ENCODE data around the gene RPL10. TPM values are rescaled to one million over a fixed set of nuclear protein-coding genes. Genes with fewer than 3 reads are reported as not detected.

Gene RPL10
- total and polyA plus RNA-seq, 9 of the 15 experiments (the other 6 are each of a cell fraction or from before 2014, with no cell fraction given): 3,774 to 7,600 (median 5,014) TPM

DNA sequence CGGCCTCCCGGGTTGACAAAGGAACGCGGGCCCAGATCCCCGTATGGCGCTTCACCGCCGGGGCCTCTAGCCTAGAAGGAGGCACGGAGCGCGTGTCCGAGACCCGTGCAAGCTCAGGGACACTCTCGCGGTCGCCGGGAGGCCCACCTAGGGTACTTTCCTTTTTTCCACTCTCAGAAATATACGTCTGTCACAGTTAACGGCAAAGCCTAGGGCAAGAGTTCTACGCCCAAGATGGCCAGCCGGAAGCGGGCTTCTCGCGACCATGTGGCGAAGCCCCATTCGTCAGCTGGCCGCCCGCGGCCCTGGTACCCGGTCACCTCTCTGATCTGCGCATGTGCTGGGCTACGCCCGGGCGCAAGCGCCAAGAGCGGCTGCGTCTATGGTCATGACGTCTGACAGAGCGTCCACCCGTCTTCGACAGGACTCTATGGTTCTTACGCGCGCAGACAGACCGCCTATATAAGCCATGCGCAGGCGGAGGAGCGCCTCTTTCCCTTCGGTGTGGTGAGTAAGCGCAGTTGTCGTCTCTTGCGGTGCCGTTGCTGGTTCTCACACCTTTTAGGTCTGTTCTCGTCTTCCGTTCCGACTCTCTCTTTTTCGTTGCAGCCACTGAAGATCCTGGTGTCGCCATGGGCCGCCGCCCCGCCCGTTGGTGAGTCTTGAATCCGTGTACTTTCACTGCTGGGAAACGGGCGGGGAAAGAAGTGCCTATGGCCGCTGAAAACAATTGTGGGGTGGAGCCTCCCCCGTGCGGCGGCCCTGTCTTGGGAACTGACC, at the start of gene RPL10 (continued):
- TF ChIP-seq NCOA4 (IDR thresholded peaks at IDR 0.05; ENCODE audit: partially characterized antibody): no peak
- TF ChIP-seq CBX1 (IDR thresholded peaks at IDR 0.05; ENCODE audit: low read depth): peak; percentile 97; the same call in 1 of the 2 replicates
- no peak for TF ChIP-seq ZNF707 (CRISPR knock-in tag; conservative IDR thresholded peaks at IDR 0.05)
- no peak for TF ChIP-seq NUFIP1 (IDR thresholded peaks at IDR 0.05; ENCODE audit: partially characterized antibody)
- 0 out of 2 replicates have a peak, but pooled peaks have one; percentile 5 for TF ChIP-seq MAFF (IDR thresholded peaks at IDR 0.05; ENCODE audit: low read length)
- TF ChIP-seq, protein P1, sequence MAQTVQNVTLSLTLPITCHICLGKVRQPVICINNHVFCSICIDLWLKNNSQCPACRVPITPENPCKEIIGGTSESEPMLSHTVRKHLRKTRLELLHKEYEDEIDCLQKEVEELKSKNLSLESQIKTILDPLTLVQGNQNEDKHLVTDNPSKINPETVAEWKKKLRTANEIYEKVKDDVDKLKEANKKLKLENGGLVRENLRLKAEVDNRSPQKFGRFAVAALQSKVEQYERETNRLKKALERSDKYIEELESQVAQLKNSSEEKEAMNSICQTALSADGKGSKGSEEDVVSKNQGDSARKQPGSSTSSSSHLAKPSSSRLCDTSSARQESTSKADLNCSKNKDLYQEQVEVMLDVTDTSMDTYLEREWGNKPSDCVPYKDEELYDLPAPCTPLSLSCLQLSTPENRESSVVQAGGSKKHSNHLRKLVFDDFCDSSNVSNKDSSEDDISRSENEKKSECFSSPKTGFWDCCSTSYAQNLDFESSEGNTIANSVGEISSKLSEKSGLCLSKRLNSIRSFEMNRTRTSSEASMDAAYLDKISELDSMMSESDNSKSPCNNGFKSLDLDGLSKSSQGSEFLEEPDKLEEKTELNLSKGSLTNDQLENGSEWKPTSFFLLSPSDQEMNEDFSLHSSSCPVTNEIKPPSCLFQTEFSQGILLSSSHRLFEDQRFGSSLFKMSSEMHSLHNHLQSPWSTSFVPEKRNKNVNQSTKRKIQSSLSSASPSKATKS (CRISPR knock-in tag; IDR thresholded peaks at IDR 0.05): no peak
- no peak for TF ChIP-seq NFE2L1 (tag; IDR thresholded peaks at IDR 0.05; ENCODE audit: borderline replicate concordance, low read depth)
- peak; percentile 89 for TF ChIP-seq FOXK1 (CRISPR knock-in tag; IDR thresholded peaks at IDR 0.05; ENCODE audit: borderline replicate concordance)
- TF ChIP-seq NFIC (IDR thresholded peaks at IDR 0.05): peak; percentile 72
- no peak for TF ChIP-seq ZNF197 (CRISPR knock-in tag; IDR thresholded peaks at IDR 0.05; ENCODE audit: low read depth)
- peak; percentile 44 for TF ChIP-seq PHF20 (IDR thresholded peaks at IDR 0.05; ENCODE audit: partially characterized antibody)
- TF ChIP-seq CHD2 (IDR thresholded peaks at IDR 0.05; ENCODE audit: low read depth, low read length): peak; percentile 42; the same call in 1 of the 2 replicates
- peak; percentile 79 for TF ChIP-seq NELFE (IDR thresholded peaks at IDR 0.05; ENCODE audit: insufficient read depth, insufficient read length)
- no peak for TF ChIP-seq BACH1 (tag; IDR thresholded peaks at IDR 0.05)
- 0 out of 2 replicates have a peak, but pooled peaks have one; percentile 19 for TF ChIP-seq SIN3B (IDR thresholded peaks at IDR 0.05; ENCODE audit: low read depth)
- peak; percentile 55 for TF ChIP-seq FOSL1 (tag; conservative IDR thresholded peaks at IDR 0.05)
- no peak for TF ChIP-seq NFATC3 (IDR thresholded peaks at IDR 0.05)
- TF ChIP-seq BRD4 (IDR thresholded peaks at IDR 0.05): peak; percentile 34; the same call in 1 of the 2 replicates
- TF ChIP-seq MLLT1 (IDR thresholded peaks at IDR 0.05): peak; percentile 93 to 97
- no peak for TF ChIP-seq SMARCA5 (IDR thresholded peaks at IDR 0.05)
- TF ChIP-seq MXD1 (CRISPR knock-in tag; IDR thresholded peaks at IDR 0.05; ENCODE audit: borderline replicate concordance, poor library complexity, severe bottlenecking): no peak
- no peak for TF ChIP-seq MCM7 (IDR thresholded peaks at IDR 0.05)
- peak; percentile 22; the same call in 1 of the 2 replicates for TF ChIP-seq NFE2 (IDR thresholded peaks at IDR 0.05; ENCODE audit: low read depth)
- TF ChIP-seq HMGN3 (IDR thresholded peaks at IDR 0.05; ENCODE audit: borderline replicate concordance, extremely low read depth, insufficient read length, low read depth, low read length): peak; percentile 20
- TF ChIP-seq PPARD (CRISPR knock-in tag; IDR thresholded peaks at IDR 0.05): no peak
- no peak for TF ChIP-seq TRIM28 (IDR thresholded peaks at IDR 0.05)

Data from K562 (cell line).